DMS79 (cell line): Measurements from ENCODE around the gene CES2.
"Not testable (repeated sequence)": the region's sequence is repeated elsewhere in the genome, so short reads cannot be mapped to it uniquely, and the experiment has no call there.

ENCODE experiments used
- DNase-seq: peaks from one replicate; lab custom pipeline; 2025; lab: John Stamatoyannopoulos, UW

CES2 gene

GRCh38 chr16:66955363-66956153 is 20.2 kb downstream of the CES2 start:
- DNase-seq: not testable (repeated sequence)

- DNase-seq: not testable (repeated sequence)
Observed at GRCh38 chr16:66956154-66956457, 20.8 kb downstream of the CES2 start.

- no peak for DNase-seq
Observed at GRCh38 chr16:66958857-66959703, 23.8 kb downstream of the CES2 start.

GRCh38 chr16:66959704-66960161 is 24.4 kb downstream of the CES2 start:
- no peak for DNase-seq

- no peak for DNase-seq
Observed at GRCh38 chr16:66960270-66960669, 25.0 kb downstream of the CES2 start.

- DNase-seq: no peak
Observed at GRCh38 chr16:66961065-66961744, 25.9 kb downstream of the CES2 start, which contains the start of gene CES3. CES3 (plus strand) TSS chr16:66961266; CDS start chr16:66961308, 42 bp downstream.

GRCh38 chr16:66961914-66962313 is 26.6 kb downstream of the CES2 start:
- no peak for DNase-seq

GRCh38 chr16:66964049-66964448 is 28.7 kb downstream of the CES2 start:
- DNase-seq: no peak

- no peak for DNase-seq
Observed at GRCh38 chr16:66968847-66969246, 33.5 kb downstream of the CES2 start.

GRCh38 chr16:66970775-66971720 is 35.7 kb downstream of the CES2 start:
- DNase-seq: no peak

- DNase-seq: no peak
Observed at GRCh38 chr16:66972983-66973382, 37.7 kb downstream of the CES2 start.

- no peak for DNase-seq
Observed at GRCh38 chr16:66973716-66974115, 38.4 kb downstream of the CES2 start.

- not testable (repeated sequence) for DNase-seq
Observed at GRCh38 chr16:66974156-66974931, 39.0 kb downstream of the CES2 start.

GRCh38 chr16:66974932-66975246 is 39.6 kb downstream of the CES2 start:
- DNase-seq: not testable (repeated sequence)

GRCh38 chr16:66975302-66975893 is 40.1 kb downstream of the CES2 start:
- DNase-seq: no peak

GRCh38 chr16:66976746-66977145 is 41.4 kb downstream of the CES2 start:
- DNase-seq: no peak

- no peak for DNase-seq
Observed at GRCh38 chr16:66977341-66978113, 42.2 kb downstream of the CES2 start.

GRCh38 chr16:66979011-66979717 is 43.8 kb downstream of the CES2 start:
- no peak for DNase-seq

- DNase-seq: no peak
Observed at GRCh38 chr16:66983033-66983432, 47.7 kb downstream of the CES2 start.
